GM18861 (cell line): ENCODE results near the gene SGIP1.

ENCODE experiments used
- ATAC-seq: cut with Tn5 transposase; IDR thresholded peaks from one replicate; pipeline ENCODE4 v1.9.1; 2021; ENCODE audit not compliant: unreplicated experiment

Gene SGIP1

GRCh38 chr1:66599899-66600737 lies 66.2 kb downstream of the SGIP1 start:
- ATAC-seq = no peak

GRCh38 chr1:66605419-66605997 lies 71.6 kb downstream of the SGIP1 start:
- ATAC-seq = no peak

GRCh38 chr1:66606362-66607065 lies 72.6 kb downstream of the SGIP1 start:
- ATAC-seq = no peak

- no peak for ATAC-seq
Observed at GRCh38 chr1:66607458-66607857, 73.5 kb downstream of the SGIP1 start.

- no peak for ATAC-seq
Observed at GRCh38 chr1:66613187-66613586, 79.2 kb downstream of the SGIP1 start.

GRCh38 chr1:66617362-66618184 lies 83.6 kb downstream of the SGIP1 start:
- no peak for ATAC-seq

GRCh38 chr1:66618390-66618789 lies 84.4 kb downstream of the SGIP1 start:
- ATAC-seq = no peak

- no peak for ATAC-seq
Observed at GRCh38 chr1:66623812-66624211, 89.9 kb downstream of the SGIP1 start.

- ATAC-seq = no peak
Observed at GRCh38 chr1:66624412-66625060, 90.6 kb downstream of the SGIP1 start.

- no peak for ATAC-seq
Observed at GRCh38 chr1:66626261-66626660, 92.3 kb downstream of the SGIP1 start.

GRCh38 chr1:66628926-66629325 lies 95.0 kb downstream of the SGIP1 start:
- ATAC-seq = no peak

- ATAC-seq = no peak
Observed at GRCh38 chr1:66633159-66633558, 99.2 kb downstream of the SGIP1 start.

GRCh38 chr1:66637146-66637545 lies 103.2 kb downstream of the SGIP1 start:
- no peak for ATAC-seq

GRCh38 chr1:66641891-66642473 lies 108.0 kb downstream of the SGIP1 start:
- ATAC-seq = no peak

- ATAC-seq = no peak
Observed at GRCh38 chr1:66642992-66643391, 109.0 kb downstream of the SGIP1 start.

GRCh38 chr1:66644331-66644730 lies 110.4 kb downstream of the SGIP1 start:
- no peak for ATAC-seq

- peak; percentile 90 for ATAC-seq
Observed at GRCh38 chr1:66648901-66649595, 115.1 kb downstream of the SGIP1 start.

GRCh38 chr1:66652556-66652955 lies 118.6 kb downstream of the SGIP1 start:
- no peak for ATAC-seq

- ATAC-seq = no peak
Observed at GRCh38 chr1:66654643-66655042, 120.7 kb downstream of the SGIP1 start.

GRCh38 chr1:66671455-66671854 lies 137.5 kb downstream of the SGIP1 start:
- ATAC-seq = no peak
